Keratinocyte (primary cell): ENCODE results near the gene TYROBP. TPM values are rescaled to one million over a fixed set of nuclear protein-coding genes. Genes with fewer than 3 reads are reported as not detected.

Experiments used
- DNase-seq: peaks from one replicate; pipeline ENCODE4 v3.0.0-alpha.2; 2011; ENCODE audit warnings: low read depth, missing footprints, low spot score
- FAIRE-seq: peaks from 2 replicates; lab custom pipeline; 2011; peaks lifted over from hg19 to GRCh38; lab: Jason Lieb, UNC
- H2AFZ ChIP-seq: 2 replicates; pipeline ENCODE4 v1.6.0; 2012; ENCODE audit warnings: low read length, control low read depth, inconsistent platforms; ENCODE audit not compliant: control insufficient read depth
- H3K27ac ChIP-seq: 2 replicates; pipeline ENCODE4 v1.5.1; 2011; ENCODE audit warnings: low read length; ENCODE audit not compliant: control insufficient read depth, insufficient read depth
- H3K27me3 ChIP-seq: 3 replicates; pipeline ENCODE4 v1.6.0; 2011; ENCODE audit warnings: low read length; ENCODE audit not compliant: control insufficient read depth, insufficient read depth; ENCODE audit errors: extremely low read depth
- H3K36me3 ChIP-seq, 2 experiments: 2 replicates in 1 of 2; 3 replicates in 1 of 2; pipeline ENCODE4 v1.5.1; 2011; ENCODE audit warnings: low read length in 2 of 2, mild to moderate bottlenecking in 1 of 2; ENCODE audit not compliant: control insufficient read depth in 2 of 2, insufficient read depth in 2 of 2; ENCODE audit errors: extremely low read depth in 1 of 2
- H3K4me1 ChIP-seq: 3 replicates; pipeline ENCODE4 v1.5.1; 2011; ENCODE audit warnings: low read length; ENCODE audit not compliant: control insufficient read depth, insufficient read depth; ENCODE audit errors: extremely low read depth
- H3K4me2 ChIP-seq: 3 replicates; pipeline ENCODE4 v1.6.0; 2011; ENCODE audit warnings: low read depth, low read length; ENCODE audit not compliant: control insufficient read depth, insufficient read depth; ENCODE audit errors: extremely low read depth
- H3K4me3 ChIP-seq, 3 experiments: fragments of 200-600 bp in 1 of 3; sonication (generic) in 1 of 3; 2 replicates in 2 of 3; 3 replicates in 1 of 3; pipeline ENCODE4 v1.5.1; 2011 to 2016; ENCODE audit warnings: low read length in 3 of 3, mild to moderate bottlenecking in 3 of 3, control low read depth in 2 of 3, inconsistent platforms in 1 of 3, low read depth in 1 of 3, mixed read lengths in 1 of 3, mixed run types in 1 of 3, moderate library complexity in 1 of 3; ENCODE audit not compliant: control insufficient read depth in 2 of 3, insufficient read depth in 2 of 3; ENCODE audit errors: extremely low read depth in 1 of 3
- H3K79me2 ChIP-seq: 2 replicates; pipeline ENCODE4 v1.6.0; 2012; ENCODE audit warnings: low read length; ENCODE audit not compliant: control insufficient read depth, insufficient read depth
- H3K9ac ChIP-seq: 3 replicates; pipeline ENCODE4 v1.6.0; 2011; ENCODE audit warnings: low read length; ENCODE audit not compliant: control insufficient read depth, insufficient read depth; ENCODE audit errors: extremely low read depth
- H3K9me1 ChIP-seq: 3 replicates; pipeline ENCODE4 v1.6.0; 2011; ENCODE audit warnings: low read length; ENCODE audit not compliant: control insufficient read depth, insufficient read depth; ENCODE audit errors: extremely low read depth
- H3K9me3 ChIP-seq: 2 replicates; pipeline ENCODE4 v1.5.1; 2012; ENCODE audit warnings: low read depth, low read length; ENCODE audit not compliant: control insufficient read depth
- H4K20me1 ChIP-seq: 3 replicates; pipeline ENCODE4 v1.6.0; 2011; ENCODE audit warnings: low read length; ENCODE audit not compliant: control insufficient read depth, insufficient read depth; ENCODE audit errors: extremely low read depth
- EZH2 ChIP-seq: IDR thresholded peaks from one replicate; pipeline ENCODE4 v1.6.1; 2012; ENCODE audit warnings: inconsistent platforms, mild to moderate bottlenecking, low read length, moderate library complexity
- dilution Hi-C: fragments of 300-500 bp; cut with MboI; formaldehyde crosslinking; loops from one replicate; pipeline ENCODE4 v1.7.0; 2020; ENCODE audit warnings: low sequenced_read_pairs; ENCODE audit not compliant: extremely low pct_ligation_motif_present
- polyA plus RNA-seq, 5 experiments: library from polyadenylated mRNA; depleted of rRNA in 3 of 5; stranded (reverse) in 3 of 5; stranded (forward) in 1 of 5; unstranded in 1 of 5; fragments of >200 nt; gene quantifications; 1 replicate in 1 of 5; 2 replicates in 3 of 5; 3 replicates in 1 of 5; pipeline versions ENCODE4 v1.2.1 to v1.2.3, GENCODE V29; 2011 to 2012; ENCODE audit warnings: missing spikeins in 2 of 5, low read depth in 1 of 5, low replicate concordance in 1 of 5
- TF ChIP-seq, protein P1 (sequence below), 3 experiments: IDR thresholded peaks in 1 of 3; conservative IDR thresholded peaks in 1 of 3; optimal IDR thresholded peaks in 1 of 3; 2 replicates in 2 of 3; 3 replicates in 1 of 3; pipeline versions ENCODE3 to v1.5.1; 2011; ENCODE audit warnings: low read length in 3 of 3, mild to moderate bottlenecking in 3 of 3, moderate library complexity in 2 of 3, control low read depth in 1 of 3, inconsistent platforms in 1 of 3; ENCODE audit not compliant: insufficient read depth in 2 of 3; ENCODE audit errors: extremely low read depth in 1 of 3

TYROBP gene
- polyA plus RNA-seq, 1 donor (not counting 4 experiments of a cell fraction or from before 2014, with no cell fraction given) = not detected

DNA sequence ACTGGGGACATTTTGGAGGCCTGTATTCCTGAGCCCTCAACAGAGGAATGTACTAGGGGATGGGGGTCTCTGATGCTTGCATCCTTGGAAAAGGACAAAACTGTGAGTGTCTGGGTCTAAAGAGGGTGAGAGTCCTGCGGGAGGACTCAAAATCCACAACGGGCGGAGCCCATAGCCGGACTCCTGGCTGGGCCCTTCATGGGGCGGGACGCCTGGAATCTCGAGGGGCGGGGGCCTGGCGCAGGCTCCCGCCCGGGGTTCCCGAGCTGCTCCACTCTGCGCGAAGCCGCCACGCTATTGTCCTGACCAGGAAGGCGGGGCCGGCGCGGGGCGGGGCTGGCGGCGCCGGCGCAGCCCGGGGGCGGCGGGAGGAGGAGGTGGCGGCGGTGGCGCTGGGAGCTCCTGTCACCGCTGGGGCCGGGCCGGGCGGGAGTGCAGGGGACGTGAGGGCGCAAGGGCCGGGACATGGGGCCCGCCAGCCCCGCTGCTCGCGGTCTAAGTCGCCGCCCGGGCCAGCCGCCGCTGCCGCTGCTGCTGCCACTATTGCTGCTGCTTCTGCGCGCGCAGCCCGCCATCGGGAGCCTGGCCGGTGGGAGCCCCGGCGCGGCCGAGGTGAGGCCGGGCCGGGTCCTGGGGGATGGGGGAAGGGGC, 39.8 kb downstream of the TYROBP start, which contains the start of gene APLP1:
Gene APLP1, plus strand, starts transcription at position 403 of the 651 bp plus-strand sequence. Its CDS starts 63 bp downstream, at position 466.
- Histone ChIP-seq H3K4me1 (peaks cover 3% of the 10 kb centered on the region), H3K79me2 (no peaks in the 10 kb centered on the region), H3K36me3 (no peaks in the 10 kb centered on the region), H4K20me1 (peaks cover 3% of the 10 kb centered on the region), H3K4me3 (peak within 1 kb of the TSS in 2 of 3 experiments; percentile 16 to 42), H3K9me3 (no peaks in the 10 kb centered on the region), H2AFZ (no peak within 1 kb of the TSS), H3K27me3 (peaks cover 24% of the 10 kb centered on the region), H3K9ac (no peak within 1 kb of the TSS), H3K9me1 (no peaks in the 10 kb centered on the region), H3K4me2 (peak within 1 kb of the TSS; percentile 58), H3K27ac (no peak within 1 kb of the TSS)
- FAIRE-seq (no peak), DNase-seq (no peak)
- TF ChIP-seq, protein P1, sequence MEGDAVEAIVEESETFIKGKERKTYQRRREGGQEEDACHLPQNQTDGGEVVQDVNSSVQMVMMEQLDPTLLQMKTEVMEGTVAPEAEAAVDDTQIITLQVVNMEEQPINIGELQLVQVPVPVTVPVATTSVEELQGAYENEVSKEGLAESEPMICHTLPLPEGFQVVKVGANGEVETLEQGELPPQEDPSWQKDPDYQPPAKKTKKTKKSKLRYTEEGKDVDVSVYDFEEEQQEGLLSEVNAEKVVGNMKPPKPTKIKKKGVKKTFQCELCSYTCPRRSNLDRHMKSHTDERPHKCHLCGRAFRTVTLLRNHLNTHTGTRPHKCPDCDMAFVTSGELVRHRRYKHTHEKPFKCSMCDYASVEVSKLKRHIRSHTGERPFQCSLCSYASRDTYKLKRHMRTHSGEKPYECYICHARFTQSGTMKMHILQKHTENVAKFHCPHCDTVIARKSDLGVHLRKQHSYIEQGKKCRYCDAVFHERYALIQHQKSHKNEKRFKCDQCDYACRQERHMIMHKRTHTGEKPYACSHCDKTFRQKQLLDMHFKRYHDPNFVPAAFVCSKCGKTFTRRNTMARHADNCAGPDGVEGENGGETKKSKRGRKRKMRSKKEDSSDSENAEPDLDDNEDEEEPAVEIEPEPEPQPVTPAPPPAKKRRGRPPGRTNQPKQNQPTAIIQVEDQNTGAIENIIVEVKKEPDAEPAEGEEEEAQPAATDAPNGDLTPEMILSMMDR (optimal IDR thresholded peaks at IDR 0.05 in 1 of 3, IDR thresholded peaks at IDR 0.05 in 1 of 3, conservative IDR thresholded peaks at IDR 0.05 in 1 of 3; ENCODE audit: extremely low read depth in 1 of 3, insufficient read depth in 2 of 3, low read length in 3 of 3) = no peak
- no peak for TF ChIP-seq EZH2
- dilution Hi-C loops = no loop called here

DNA sequence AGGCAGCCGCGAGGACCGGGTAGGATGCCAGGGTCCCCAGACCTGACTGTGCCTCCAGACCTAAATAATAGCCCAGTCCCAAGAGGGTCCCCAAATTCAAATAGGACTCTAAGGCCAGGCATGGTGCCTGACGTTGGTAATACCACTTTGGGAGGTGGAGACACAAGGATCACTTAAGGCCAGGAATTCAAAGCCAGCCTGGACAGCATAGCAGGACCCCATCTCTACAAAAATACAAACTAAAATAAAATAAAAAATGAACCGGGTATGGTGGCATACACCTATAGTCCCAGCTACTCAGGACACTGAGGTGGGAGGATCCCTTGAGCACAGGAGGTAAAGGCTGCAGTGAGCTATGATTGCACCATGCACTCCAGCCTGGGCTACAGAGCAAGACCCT, 45.1 kb downstream of the TYROBP start:
- Histone ChIP-seq H3K9me3 (no peaks in the 10 kb centered on the region), H3K27me3 (peaks cover 32% of the 10 kb centered on the region), H3K4me1 (no peaks in the 10 kb centered on the region), H3K4me3 (no peak overlapping the region), H3K36me3 (no peaks in the 10 kb centered on the region), H3K27ac (no peak overlapping the region), H3K9me1 (no peaks in the 10 kb centered on the region), H3K4me2 (no peak overlapping the region), H4K20me1 (peaks cover 3% of the 10 kb centered on the region), H3K9ac (no peak overlapping the region), H3K79me2 (no peaks in the 10 kb centered on the region), H2AFZ (no peak overlapping the region)
- TF ChIP-seq, protein P1 (optimal IDR thresholded peaks at IDR 0.05 in 1 of 3, IDR thresholded peaks at IDR 0.05 in 1 of 3, conservative IDR thresholded peaks at IDR 0.05 in 1 of 3; ENCODE audit: extremely low read depth in 1 of 3, insufficient read depth in 2 of 3, low read length in 3 of 3) = no peak
- no peak for TF ChIP-seq EZH2
- DNase-seq (no peak), FAIRE-seq (no peak)
- dilution Hi-C loops = no loop called here
